PC-9 (cell line): Measurements from ENCODE around the gene ANKRD44.

Experiments
- CTCF ChIP-seq: fragments of 200-600 bp; sonication (generic); conservative IDR thresholded peaks from 2 replicates; pipeline ENCODE4 v1.6.1; 2017; ENCODE audit warnings: mixed run types, antibody characterized with exemption, mild to moderate bottlenecking, moderate library complexity
- EZH2 ChIP-seq: fragments of 200-600 bp; sonication (generic); IDR thresholded peaks from 2 replicates; pipeline ENCODE4 v1.8.0; 2017; ENCODE audit warnings: antibody characterized with exemption, low read depth

GRCh38 chr2:197259470-197259999 is 51.0 kb downstream of the ANKRD44 start:
- TF ChIP-seq CTCF (no peak), EZH2 (no peak)
